Activated CD4-positive, alpha-beta T cell treated with anti-CD3 and anti-CD28 coated beads, Interleukin-10, Interleukin-2, amounts not matched to agents 100 ng/mL and 50 ng/mL, durations not matched to agents 16 hours and 8 hours (primary cell): ENCODE measurements around the gene RNF138.
"Not testable (repeated sequence)": the region's sequence is repeated elsewhere in the genome, so short reads cannot be mapped to it uniquely, and the experiment has no call there.

Source experiments
- DNase-seq: peaks from one replicate; pipeline ENCODE4 v3.0.0-alpha.2; 2020

Gene RNF138

DNA sequence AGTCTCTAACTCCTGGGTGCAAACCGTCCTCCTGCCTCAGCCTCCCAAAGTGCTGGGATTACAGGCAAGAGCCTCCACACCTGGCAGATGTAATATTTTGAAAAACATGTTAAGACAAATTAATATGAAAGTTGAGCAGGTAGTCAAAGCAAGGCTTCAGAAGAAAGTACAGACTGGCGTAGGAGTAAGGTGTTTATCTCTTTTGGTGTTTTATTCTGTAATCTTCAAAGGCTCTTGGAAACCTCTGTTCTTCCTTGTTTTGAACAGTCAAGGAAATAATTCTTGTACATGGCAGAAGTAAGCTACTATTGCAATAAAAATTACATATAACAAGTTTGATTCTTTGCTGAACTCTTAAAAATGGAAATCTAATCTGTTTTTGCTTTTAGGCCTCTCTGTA is 5.3 kb downstream of the RNF138 start:
- DNase-seq, result no peak

DNA sequence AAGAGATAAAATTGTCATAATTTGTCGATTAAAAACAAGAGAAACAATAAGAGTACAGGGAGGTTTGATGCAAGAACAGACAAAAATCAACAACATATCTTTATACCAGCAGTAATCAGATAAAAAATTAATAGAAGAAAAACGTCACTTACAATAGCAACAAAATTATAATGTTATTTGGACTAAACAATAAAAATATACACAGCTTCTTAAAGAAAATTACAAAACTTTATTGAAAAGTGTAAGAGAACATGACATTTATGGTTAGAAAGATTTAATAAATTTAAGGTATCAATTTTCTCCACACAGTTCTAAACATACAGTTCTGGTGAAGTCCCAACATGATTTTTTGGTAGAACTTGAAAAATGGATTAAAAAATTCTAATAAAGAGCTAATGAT is 12.8 kb downstream of the RNF138 start:
- DNase-seq, result no peak

DNA sequence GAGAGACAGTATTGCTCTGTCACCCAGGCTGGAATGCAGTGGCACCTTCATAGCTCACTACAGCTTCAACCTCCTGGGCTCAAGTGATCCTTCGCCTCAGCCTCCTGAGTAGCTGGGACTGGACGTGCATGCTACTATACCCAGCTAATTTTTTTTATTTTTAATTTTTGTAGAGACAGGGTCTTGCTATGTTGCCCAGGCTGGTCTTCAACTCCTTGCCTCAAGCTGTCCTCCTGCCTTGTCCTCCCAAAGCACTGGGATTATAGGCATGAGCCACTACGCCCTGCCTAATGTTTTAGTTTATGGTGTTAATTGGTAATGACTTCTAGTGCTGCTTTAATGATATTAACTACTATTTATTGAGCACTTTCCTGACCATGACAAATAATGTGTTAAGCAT is 18.3 kb downstream of the RNF138 start:
- DNase-seq, result no peak

DNA sequence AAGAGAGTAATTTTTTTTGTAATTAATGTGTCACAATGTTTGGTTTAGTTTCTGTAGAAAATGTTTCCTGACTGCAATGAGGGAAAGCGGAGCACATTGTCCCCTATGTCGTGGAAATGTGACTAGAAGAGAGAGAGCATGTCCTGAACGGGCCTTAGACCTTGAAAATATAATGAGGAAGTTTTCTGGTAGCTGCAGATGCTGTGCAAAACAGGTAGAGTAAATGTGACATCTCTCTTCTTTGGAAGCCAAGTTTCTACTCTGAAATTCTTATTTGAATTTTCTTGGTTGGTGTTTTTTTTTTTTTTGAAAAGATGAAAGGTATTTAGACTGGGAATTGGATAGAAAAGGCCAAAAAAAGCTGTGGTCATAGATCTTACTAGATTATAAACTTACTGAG is 20.0 kb downstream of the RNF138 start:
- DNase-seq, result no peak

DNA sequence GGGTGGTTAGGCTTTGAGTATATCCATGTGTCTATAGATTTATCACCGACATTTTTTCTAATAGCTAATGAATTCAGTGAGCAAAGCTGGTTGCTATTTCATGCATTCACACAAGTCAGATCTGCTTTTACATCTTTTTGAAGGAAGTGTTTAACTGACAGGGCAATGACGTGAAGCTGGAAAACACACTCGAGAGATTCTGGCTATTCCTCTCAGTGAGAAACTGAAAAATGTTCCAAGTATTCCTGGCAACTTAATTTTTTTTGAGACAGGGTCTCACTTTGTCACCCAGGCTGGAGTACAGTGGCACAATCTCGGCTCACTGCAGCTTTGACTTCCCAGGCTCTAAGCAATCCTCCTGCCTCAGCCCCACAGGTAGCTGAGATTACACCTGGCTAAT is 21.2 kb downstream of the RNF138 start:
- no peak for DNase-seq

DNA sequence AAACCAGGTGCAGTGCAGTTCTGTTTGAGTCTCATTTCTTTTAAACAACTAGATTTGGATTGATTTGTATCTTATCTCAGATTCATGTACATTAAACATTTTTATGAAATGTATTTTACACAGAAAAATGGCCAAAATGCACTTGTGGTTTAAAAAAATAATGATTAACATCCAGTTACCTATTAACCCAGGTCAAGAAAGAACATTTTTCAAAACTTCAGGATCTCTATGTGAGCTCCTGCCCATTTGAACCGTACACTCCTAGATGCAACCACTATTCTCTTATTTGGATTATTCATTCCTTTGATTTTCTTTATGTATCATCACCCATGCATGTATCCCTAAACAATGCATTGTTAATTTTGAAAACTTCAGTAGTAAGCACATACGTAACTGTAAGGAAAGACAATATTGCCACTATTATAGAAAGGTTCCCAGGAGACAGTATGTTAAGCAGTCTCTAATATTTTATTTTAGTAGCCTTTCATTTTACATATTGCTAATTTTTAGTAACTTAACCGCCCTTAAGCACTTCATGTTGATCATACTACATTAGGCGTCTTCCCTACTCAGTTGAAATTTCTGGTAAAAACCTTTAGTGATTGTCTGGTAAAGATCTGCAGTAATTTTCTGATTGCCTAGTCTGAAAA is 22.7 kb downstream of the RNF138 start:
- DNase-seq, result no peak

DNA sequence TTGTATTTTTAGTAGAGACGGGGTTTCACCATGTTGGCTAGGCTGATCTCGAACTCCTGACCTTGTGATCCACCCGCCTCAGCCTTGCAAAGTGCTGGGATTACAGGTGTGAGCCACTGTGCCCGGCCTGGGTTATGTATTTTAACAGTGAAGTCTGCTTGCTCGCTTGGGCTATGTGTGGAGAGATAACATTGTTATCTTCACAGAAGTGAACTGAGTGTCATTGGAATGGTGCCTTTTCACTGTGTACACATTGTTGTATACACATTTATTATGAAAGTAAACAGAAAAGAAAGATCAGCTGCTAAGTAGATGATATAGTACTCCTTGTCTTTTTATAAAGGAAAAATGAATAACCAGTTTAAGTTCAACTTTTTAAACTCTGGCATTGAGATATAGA is 30.4 kb downstream of the RNF138 start:
- DNase-seq, result no peak

DNA sequence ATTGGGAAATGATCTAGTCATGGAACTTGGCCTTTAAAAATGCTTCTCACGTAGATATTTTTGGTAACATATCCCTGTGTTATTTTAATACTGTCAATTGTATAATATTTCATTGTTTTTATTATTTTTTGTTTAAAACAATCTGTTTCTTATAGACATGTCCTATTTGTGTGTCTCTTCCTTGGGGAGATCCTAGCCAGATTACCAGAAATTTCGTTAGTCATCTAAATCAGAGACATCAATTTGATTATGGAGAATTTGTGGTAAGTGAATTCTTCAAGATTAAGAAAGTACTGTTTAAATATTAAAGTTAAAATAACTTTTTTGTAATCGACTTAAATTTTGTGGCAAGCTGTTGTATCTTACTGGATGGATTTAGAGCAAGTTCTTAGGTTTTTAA is 34.9 kb downstream of the RNF138 start:
- no peak for DNase-seq

DNA sequence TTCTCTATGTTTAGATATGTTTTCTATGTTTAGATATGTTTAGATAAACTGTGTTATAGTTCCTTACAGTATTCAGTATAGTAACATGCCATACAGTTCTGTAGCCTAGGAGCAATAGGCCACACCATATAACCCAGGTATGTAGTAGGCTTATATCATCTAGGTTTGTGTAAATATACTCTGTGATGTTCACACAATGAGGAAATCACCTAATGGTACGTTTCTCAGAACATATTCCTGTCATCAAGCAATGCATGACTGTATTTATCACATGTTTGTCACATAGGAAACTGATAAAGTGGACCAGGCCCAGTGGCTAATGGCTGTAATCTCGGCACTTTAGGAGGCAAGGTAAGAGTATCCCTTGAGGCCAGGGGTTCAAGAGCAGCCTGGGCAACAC is 44.0 kb downstream of the RNF138 start:
- no peak for DNase-seq

DNA sequence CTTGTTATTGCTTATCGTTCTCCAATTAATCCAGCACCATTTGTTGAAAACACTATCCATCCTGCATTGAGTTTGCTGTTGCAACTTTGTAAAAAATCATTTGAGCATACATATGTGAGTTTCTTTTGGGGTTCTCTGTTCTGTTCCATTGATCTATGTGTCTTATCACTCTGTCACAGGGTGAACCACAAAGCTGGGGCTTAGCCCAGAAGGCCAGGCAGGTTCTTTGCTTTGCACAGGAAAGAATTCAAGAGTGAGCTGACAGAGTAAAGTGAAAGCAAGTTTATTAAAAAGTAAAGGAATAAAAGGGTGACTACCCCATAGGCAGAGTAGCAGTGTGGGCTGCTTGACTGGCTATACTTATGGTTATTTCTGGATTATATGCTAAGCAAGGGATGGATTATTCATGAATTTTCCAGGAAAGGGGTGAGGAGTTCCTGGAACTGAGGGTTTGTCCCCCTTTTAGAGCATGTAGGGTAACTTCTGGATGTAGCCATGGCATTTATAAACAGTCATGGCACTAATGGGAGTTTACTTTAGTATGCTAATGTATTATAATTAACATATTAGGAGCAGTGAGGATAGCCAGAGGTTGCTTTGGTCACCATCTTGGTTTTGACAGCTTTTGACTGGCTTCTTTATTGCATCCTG is 46.8 kb downstream of the RNF138 start:
- no peak for DNase-seq

DNA sequence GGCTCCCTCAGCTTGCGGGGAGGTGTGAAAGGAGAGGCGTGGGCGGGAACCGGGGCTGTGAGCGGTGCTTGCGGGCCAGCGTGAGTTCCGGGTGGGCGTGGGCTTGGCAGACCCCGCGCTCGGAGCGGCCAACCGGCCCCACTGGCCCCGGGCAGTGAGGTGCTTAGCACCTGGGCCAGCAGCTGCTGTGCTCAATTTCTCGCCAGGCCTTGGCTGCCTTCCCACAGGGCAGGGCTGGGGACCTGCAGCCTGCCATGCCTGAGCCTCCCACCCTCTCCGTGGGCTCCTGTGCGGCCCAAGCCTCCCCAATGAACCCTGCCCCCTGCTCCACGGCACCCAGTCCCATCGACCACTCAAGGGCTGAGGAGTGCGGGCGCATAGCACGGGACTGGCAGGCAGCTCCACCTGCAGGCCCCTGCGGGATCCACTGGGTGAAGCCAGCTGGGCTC is 48.2 kb downstream of the RNF138 start:
- DNase-seq, result no peak

DNA sequence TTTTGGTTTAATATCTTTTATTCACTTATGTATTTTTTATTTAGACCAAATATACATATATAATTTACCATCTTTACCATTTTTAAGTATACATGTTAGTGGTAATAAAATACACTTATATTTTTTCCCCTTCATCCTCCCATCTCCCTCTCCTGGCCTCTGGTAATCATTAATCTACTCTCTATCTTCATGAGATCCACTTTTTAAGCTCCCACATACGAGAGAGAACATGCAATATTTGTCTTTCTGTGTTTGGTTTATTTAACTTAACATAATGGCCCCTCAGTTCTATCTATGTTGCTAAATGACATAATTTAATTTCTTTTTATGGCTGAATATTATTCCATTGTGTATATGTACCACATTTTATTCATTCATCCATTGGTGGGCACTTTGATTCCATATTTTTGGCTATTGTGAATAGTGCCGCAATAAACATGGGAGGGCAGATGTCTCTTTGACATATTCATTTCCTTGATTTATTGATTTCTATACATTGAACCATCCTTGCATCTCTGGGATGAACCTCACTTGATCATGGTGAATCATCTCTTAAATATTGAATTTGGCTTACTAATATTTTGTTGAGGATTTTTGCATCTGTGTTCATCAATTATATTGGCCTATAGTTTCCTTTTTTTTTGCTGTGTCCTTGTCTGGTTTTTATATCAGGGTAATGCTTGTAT is 56.7 kb downstream of the RNF138 start:
- no peak for DNase-seq

DNA sequence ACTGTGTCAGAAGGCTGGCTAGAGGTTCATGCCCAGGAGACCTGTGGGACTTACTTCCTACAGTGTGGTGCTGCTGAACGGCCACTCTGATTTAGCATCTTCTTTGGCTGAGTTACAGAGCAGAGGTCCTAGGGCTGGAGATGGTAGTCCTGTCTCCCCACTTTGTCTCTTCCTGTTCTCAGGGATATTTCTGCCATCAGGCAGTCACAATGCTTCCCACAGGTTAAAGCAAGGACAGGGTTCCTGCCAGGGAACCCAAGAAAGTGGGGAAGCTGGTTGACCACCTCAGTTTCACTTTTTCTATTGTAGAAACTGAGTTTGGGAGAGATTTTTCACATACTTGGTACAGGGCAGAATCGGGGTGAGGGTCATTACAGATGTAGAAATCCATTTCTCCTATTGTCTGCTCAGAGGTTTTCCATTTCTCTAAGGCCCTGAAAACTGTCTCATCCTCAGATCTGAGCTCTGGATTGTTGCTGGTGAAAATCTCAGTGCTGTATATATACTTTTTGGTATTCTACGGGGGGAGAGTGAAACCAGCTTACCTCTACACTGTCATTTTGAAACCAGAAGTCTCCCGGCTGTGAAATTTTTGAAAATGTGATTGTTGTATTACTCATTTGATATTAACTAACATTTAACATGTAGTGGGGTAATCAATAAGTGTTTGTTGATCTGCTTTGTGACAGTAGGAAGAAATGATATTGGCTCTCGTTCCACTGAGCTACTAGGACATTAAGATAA is 61.2 kb downstream of the RNF138 start:
- DNase-seq, result peak; percentile 58

DNA sequence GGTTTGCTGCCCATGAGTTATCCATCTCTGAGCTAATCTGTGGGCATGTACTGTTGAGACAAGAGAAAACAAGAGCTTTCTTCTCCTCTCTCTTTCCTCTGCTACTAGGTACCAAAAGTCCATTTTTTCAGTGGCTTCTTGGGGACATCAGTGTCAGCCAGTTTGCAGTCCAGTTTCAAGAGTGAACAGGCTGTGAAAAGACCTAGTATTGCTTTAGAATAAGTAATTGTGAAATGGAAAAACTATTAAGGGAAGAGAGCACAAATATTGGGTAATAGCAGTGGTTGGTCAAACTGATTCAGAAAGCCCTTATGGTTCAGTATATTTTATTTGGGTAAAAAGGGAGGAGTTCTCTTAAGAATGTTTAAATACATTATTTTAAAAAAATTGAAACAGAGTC is 65.2 kb downstream of the RNF138 start:
- no peak for DNase-seq

DNA sequence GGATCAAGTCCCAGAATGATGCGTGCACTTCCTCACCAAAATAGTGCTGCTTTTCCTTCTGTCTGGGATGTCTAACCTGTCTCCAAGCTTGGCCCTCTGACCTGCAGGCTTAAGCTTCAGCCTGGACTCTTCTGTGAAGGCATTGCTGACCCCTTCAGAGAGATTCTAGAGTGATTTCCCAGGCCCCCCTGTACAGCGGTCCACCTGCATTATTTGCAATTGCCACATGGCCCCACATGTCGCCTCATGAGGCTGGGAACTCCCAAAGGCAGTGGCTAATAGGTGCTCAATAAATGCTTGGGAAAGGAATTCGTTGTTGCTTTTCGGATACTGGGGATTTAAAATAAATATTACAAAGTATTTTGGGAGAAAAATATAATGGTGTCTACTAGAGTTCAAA is 65.9 kb downstream of the RNF138 start:
- no peak for DNase-seq

DNA sequence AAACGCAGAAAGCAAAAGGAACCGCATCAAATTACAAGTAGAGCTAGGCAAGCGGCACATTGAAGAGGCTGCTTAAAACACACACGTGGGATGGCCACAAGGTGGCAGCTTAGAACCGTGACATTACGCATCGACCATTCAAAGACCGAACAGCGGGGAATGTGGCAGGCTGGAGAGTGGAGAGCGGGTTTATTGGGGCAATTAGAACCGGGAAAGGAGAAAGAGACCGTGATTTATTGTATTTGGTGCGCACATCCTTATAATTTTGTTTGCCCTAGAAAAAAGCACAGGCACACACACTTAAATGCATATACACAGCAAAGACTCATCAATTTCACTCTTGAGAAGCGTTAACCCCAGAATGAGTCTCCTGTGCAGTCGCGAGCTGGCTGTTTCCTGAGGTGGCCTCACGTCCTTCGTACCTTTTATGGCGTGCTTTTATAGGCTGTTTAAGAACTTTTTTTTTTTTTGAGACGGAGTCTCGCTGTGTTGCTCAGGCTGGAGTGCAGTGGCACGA is 66.5 kb downstream of the RNF138 start:
- DNase-seq, result peak; percentile 81

DNA sequence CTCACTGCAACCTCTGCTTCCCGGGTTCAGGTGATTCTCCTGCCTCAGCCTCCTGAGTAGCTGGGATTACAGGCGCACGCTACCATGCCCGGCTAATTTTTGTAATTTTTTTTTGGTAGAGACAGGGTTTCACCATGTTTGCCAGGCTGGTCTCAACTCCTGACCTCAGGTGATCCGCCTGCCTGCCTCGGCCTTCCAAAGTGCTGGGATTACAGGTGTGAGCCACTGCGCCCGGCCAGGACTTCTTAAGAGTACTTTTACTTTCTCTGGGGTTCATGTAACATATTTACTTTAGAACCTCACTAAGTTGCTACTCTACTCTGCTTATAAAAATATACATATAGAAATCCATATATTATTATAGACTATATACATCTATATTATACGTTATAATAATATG is 67.0 kb downstream of the RNF138 start:
- not testable (repeated sequence) for DNase-seq

DNA sequence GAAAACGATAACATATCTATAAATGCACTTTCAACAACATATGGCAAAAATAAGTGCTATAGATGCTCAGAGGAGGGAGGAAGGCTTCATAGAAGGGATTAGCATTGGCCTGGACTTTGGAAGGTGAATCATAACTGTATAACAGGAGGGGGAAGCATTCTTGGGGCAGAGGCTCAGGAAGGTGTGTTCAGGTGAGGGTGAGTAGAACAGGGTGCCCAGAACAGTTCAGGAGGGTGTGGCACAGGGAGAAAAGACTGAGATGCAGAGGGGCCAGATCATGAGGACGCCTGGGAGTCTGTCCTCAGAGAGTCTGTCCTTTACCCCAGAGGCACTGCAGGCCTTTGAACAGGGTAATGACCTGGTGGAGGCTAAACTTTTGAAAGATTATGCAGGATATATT is 68.9 kb downstream of the RNF138 start:
- DNase-seq, result no peak

DNA sequence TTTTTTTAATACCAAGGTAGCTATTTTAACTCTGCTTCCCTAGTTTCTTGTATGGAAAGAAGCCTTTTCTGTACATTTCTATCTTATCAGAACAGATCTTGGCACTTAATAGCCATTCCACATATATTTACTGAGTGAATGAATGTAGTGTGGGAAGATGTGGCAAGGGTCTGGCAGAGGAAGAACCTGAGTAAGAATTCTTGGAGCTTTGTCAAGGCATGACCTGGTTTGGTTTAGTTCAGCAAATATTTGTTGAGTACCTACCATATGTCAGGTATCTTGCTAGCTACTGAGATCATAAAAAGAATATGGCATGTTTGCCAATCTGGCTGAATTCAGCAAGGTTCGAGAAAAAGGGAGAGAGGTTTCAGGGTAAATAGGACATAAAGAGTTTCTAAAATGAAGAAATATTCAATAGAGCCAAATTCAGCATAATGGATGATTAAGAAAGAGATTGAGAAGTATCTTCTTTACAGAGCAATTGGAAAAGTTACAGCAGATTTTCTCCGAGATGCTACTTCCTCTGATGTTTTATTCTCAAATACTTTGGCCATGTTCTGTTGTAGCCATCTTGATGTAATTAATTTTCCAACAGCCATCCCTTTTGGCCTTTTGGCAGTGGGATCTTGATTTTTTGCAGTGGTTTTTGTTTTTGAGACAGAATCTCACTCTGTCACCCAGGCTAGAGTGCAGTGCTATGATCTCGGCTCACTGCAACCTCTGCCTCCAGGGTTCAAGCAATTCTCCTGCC is 76.5 kb downstream of the RNF138 start:
- no peak for DNase-seq

DNA sequence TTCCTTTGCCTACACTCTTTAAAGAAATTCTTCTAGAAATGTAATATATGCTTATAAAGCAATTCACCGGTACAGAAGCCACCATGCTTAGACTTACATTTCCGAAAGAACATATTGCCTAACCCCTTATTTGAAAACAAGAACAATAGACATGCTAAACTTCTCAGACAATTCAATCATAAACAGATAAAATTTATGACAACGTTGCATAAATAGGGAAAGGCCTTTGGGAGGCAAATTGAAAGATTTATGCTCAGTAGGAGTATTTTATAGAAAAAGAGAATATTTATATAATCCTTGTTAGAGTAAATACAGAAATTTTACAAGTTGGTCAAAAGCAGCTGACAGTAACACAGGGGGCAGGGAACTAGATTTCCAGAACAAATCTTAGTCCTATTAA is 82.0 kb downstream of the RNF138 start:
- no peak for DNase-seq

DNA sequence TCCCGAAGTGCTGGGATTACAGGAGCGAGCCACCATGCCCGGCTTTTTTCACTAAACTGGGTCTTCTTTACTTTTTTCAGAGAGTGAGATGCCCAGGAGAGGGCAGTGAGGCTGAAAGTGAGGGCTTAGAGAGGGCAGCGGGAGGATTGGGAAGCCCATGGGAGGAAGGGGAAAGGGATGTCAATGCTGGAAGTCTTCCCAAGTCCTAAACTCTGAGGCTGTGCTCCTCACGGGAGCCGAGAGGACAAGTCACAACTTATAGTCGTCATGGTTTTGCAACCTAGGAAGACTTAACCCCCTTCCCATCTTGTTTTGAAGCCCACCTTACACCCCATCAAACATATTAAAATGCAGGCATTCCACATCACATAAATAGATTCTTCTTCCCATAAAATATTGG is 83.0 kb downstream of the RNF138 start:
- no peak for DNase-seq

DNA sequence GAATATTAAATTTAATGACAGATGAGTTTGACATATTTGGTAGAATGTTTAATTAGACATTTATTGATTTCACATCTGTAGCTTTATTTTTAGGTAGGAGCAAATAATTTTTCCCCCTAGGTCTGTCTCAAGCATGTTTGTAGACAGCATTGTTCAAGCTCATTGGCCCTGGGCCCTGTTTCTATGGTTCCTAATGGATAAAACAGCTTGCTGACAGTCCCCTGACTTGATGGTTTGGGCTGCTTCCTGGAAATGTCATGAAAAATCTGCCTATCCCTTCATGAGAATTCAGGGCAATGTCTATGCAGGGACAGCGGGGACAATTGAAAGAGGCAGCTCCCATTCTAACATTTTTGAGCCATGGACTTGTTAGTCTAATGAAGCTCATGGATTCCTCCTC is 83.6 kb downstream of the RNF138 start:
- no peak for DNase-seq

DNA sequence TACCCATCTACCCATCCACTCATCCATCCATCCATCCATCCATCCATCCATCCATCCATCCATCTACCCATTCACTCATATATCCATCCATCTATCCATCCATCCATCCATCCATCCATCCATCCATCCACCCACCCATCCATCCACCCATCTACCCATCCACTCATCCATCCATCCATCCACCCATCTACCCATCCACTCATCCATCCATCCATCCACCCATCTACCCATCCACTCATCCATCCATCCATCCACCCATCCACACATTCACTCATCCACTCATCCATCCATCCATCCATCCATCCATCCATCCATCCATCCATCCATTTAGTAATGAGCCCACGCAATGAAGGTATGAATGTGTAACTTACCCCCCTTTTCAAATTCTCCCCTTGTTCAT is 85.1 kb downstream of the RNF138 start:
- not testable (repeated sequence) for DNase-seq
